A673 (cell line): Measurements from ENCODE around the gene ATAD5. TPM values are rescaled to one million over a fixed set of nuclear protein-coding genes. Genes with fewer than 3 reads are reported as not detected.

Experiments used
- BruUV-seq: library from RNA; stranded (reverse); fragments of 400-500 nt; replicated peaks from 2 replicates; lab custom pipeline; 2021; lab: Mats Ljungman, UMichigan
- CTCF ChIA-PET: fragments of 300-600 bp; sonication (Branson Sonifier 250); formaldehyde crosslinking; loops from one replicate; lab custom pipeline; 2022; ENCODE audit warnings: antibody characterized with exemption; lab: Charles Lee
- POLR2A ChIA-PET: fragments of 300-600 bp; sonication (Branson Sonifier 250); formaldehyde crosslinking; loops from one replicate; lab custom pipeline; 2022; ENCODE audit warnings: antibody characterized with exemption; ENCODE audit not compliant: low non-redundant PET; lab: Charles Lee
- DNase-seq: peaks from one replicate; pipeline ENCODE4 v3.0.0-alpha.2; 2015; ENCODE audit warnings: low spot score
- H3K27ac ChIP-seq: fragments of 200-600 bp; sonication (generic); 2 replicates; pipeline ENCODE4 v1.5.1; 2016; ENCODE audit warnings: mixed run types, low read depth, mild to moderate bottlenecking, mixed read lengths, antibody characterized with exemption, low read length; ENCODE audit not compliant: poor library complexity, severe bottlenecking
- H3K27me3 ChIP-seq: fragments of 200-600 bp; sonication (generic); replicated peaks from 2 replicates; pipeline ENCODE4 v1.6.1; 2017; ENCODE audit warnings: mixed run types, low read depth, mild to moderate bottlenecking, mixed read lengths, antibody characterized with exemption, low read length; ENCODE audit not compliant: insufficient read depth, poor library complexity
- H3K36me3 ChIP-seq: fragments of 200-600 bp; sonication (generic); 2 replicates; pipeline ENCODE4 v1.6.1; 2016; ENCODE audit warnings: mixed run types, mild to moderate bottlenecking, mixed read lengths, antibody characterized with exemption, low read length; ENCODE audit not compliant: insufficient read depth, poor library complexity, severe bottlenecking
- H3K4me1 ChIP-seq: fragments of 200-600 bp; sonication (generic); 2 replicates; pipeline ENCODE4 v1.6.1; 2017; ENCODE audit warnings: mixed run types, mild to moderate bottlenecking, mixed read lengths, antibody characterized with exemption, low read length; ENCODE audit not compliant: insufficient read depth, poor library complexity, severe bottlenecking
- H3K4me3 ChIP-seq: fragments of 200-600 bp; sonication (generic); 2 replicates; pipeline ENCODE4 v1.5.1; 2016; ENCODE audit warnings: low read depth, mixed run types, mild to moderate bottlenecking, mixed read lengths, low read length; ENCODE audit not compliant: poor library complexity, severe bottlenecking
- H3K9me3 ChIP-seq: fragments of 200-600 bp; sonication (generic); 2 replicates; pipeline ENCODE4 v1.6.1; 2016; ENCODE audit warnings: mixed run types, low read depth, mild to moderate bottlenecking, mixed read lengths, antibody characterized with exemption, low read length; ENCODE audit not compliant: poor library complexity, severe bottlenecking
- EZH2 ChIP-seq: fragments of 200-600 bp; sonication (generic); IDR thresholded peaks from 2 replicates; pipeline ENCODE4 v1.6.1; 2017; ENCODE audit warnings: borderline replicate concordance, low read depth, mild to moderate bottlenecking, mixed read lengths, antibody characterized with exemption, low read length; ENCODE audit not compliant: poor library complexity, severe bottlenecking
- intact Hi-C: fragments of 100-400 bp; cut with micrococcal nuclease; formaldehyde crosslinking; loops from one replicate; pipeline ENCODE4 v1.10.0; 2022; ENCODE audit not compliant: unreplicated experiment
- total RNA-seq: library from RNA; stranded (reverse); gene quantifications from 2 replicates; pipeline ENCODE4 v1.2.3, GENCODE V29; 2021
- TF ChIP-seq, protein P1 (sequence below): fragments of 300-800, 200-600 bp; sonication (generic); conservative IDR thresholded peaks from 2 replicates; pipeline ENCODE4 v1.5.1; 2017; ENCODE audit warnings: low read depth, mild to moderate bottlenecking, antibody characterized with exemption, low read length, moderate library complexity, mixed read lengths

Gene ATAD5
- total RNA-seq, 1 experiment from 2014 or later = 17.4 TPM

GRCh38 chr17:30924341-30924740 lies 92.6 kb downstream of the ATAD5 start:
- no peaks in the 10 kb centered on the region for H3K4me1 ChIP-seq
- BruUV-seq = no TSS peak
- H3K27ac ChIP-seq = no peak overlapping the region
- CTCF ChIA-PET = no interaction called here
- H3K36me3 ChIP-seq = no peaks in the 10 kb centered on the region
- intact Hi-C loops = no loop called here
- H3K9me3 ChIP-seq = no peaks in the 10 kb centered on the region
- no peak for DNase-seq
- no peak for TF ChIP-seq EZH2
- TF ChIP-seq, protein P1, sequence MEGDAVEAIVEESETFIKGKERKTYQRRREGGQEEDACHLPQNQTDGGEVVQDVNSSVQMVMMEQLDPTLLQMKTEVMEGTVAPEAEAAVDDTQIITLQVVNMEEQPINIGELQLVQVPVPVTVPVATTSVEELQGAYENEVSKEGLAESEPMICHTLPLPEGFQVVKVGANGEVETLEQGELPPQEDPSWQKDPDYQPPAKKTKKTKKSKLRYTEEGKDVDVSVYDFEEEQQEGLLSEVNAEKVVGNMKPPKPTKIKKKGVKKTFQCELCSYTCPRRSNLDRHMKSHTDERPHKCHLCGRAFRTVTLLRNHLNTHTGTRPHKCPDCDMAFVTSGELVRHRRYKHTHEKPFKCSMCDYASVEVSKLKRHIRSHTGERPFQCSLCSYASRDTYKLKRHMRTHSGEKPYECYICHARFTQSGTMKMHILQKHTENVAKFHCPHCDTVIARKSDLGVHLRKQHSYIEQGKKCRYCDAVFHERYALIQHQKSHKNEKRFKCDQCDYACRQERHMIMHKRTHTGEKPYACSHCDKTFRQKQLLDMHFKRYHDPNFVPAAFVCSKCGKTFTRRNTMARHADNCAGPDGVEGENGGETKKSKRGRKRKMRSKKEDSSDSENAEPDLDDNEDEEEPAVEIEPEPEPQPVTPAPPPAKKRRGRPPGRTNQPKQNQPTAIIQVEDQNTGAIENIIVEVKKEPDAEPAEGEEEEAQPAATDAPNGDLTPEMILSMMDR = no peak
- H3K27me3 ChIP-seq = peaks cover 37% of the 10 kb centered on the region
- H3K4me3 ChIP-seq = no peak overlapping the region
- POLR2A ChIA-PET = no interaction called here

DNA sequence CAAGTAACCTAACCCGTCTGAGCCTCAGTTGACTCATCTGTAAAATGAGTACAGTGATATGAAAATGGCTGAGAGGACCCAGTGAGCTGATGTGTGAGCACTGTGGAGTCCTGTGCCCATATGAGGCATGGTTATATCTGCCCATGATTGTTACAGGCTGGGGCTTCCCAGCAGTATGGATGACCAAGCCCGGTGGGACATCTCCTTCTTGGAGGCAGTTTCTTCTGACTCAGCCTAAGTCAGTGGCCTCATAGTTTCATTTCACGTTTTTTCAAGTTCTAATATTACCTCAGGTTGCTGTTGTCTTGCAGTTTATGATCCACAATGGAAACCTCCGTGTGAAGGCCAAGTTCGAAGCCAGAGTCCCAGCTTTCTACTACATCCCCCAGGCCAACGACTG lies 94.8 kb downstream of the ATAD5 start:
- Histone ChIP-seq H3K4me1 (no peaks in the 10 kb centered on the region), H3K9me3 (no peaks in the 10 kb centered on the region), H3K27me3 (peaks cover 24% of the 10 kb centered on the region), H3K36me3 (no peaks in the 10 kb centered on the region), H3K4me3 (no peak overlapping the region), H3K27ac (no peak overlapping the region)
- no peak for TF ChIP-seq EZH2
- TF ChIP-seq, protein P1 = no peak
- no TSS peak for BruUV-seq
- intact Hi-C loops = no loop called here
- POLR2A ChIA-PET = no interaction called here
- no peak for DNase-seq
- CTCF ChIA-PET = no interaction called here

DNA sequence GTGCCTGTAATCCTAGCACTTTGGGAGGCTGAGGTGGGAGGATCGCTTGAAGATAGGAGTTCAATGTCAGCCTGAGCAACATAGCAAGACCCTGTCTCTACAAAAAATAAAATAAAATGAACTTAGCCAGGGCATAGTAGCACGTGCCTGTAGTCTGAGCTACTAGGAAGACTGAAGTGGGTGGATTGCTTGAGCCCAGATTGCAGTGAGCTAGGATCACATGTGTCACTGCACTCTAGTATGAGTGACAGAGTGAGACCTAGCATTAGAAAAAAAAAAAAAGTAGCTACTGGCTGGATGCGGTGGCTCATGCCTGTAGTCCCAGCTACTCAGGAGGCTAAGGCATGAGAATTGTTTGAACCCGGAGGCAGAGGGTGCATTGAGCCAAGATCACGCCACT lies 96.0 kb downstream of the ATAD5 start:
- DNase-seq = no peak
- Histone ChIP-seq H3K36me3 (no peaks in the 10 kb centered on the region), H3K27me3 (peaks cover 12% of the 10 kb centered on the region), H3K4me3 (no peak overlapping the region), H3K4me1 (no peaks in the 10 kb centered on the region), H3K27ac (no peak overlapping the region), H3K9me3 (no peaks in the 10 kb centered on the region)
- ChIA-PET CTCF (no interaction called here), POLR2A (no interaction called here)
- TF ChIP-seq, protein P1 = no peak
- TF ChIP-seq EZH2 = no peak
- no TSS peak for BruUV-seq
- intact Hi-C loops = no loop called here
